KMS-11 (cell line): ENCODE results near the gene PLEKHA4.

Experiments
- H2AFZ ChIP-seq: fragments of 200-600 bp; sonication (generic); 2 replicates; pipeline ENCODE4 v1.6.1; 2016; ENCODE audit warnings: antibody characterized with exemption, mixed run types, low read depth
- H3K27ac ChIP-seq: fragments of 200-600 bp; sonication (generic); 2 replicates; pipeline ENCODE4 v1.6.1; 2016; ENCODE audit warnings: mild to moderate bottlenecking, mixed run types
- H3K27me3 ChIP-seq: fragments of 200-600 bp; sonication (generic); 2 replicates; pipeline ENCODE4 v1.6.1; 2017; ENCODE audit warnings: mild to moderate bottlenecking, low read depth, mixed run types, moderate library complexity; ENCODE audit not compliant: insufficient read depth
- H3K36me3 ChIP-seq: fragments of 200-600 bp; sonication (generic); 2 replicates; pipeline ENCODE4 v1.6.1; 2017; ENCODE audit warnings: mild to moderate bottlenecking, mixed run types; ENCODE audit not compliant: insufficient read depth
- H3K4me1 ChIP-seq: fragments of 200-600 bp; sonication (generic); 2 replicates; pipeline ENCODE4 v1.6.1; 2016; ENCODE audit warnings: mild to moderate bottlenecking, low read depth, mixed run types; ENCODE audit not compliant: poor library complexity, severe bottlenecking
- H3K4me2 ChIP-seq: fragments of 200-600 bp; sonication (generic); 2 replicates; pipeline ENCODE4 v1.7.0; 2016; ENCODE audit warnings: mild to moderate bottlenecking, mixed run types
- H3K4me3 ChIP-seq: fragments of 200-600 bp; sonication (generic); IDR thresholded peaks from 2 replicates; pipeline ENCODE4 v1.6.1; 2017; ENCODE audit warnings: low read depth, low read length, mixed read lengths; ENCODE audit not compliant: insufficient read depth
- H3K79me2 ChIP-seq: fragments of 200-600 bp; sonication (generic); 2 replicates; pipeline ENCODE4 v1.6.1; 2016; ENCODE audit warnings: low read depth, mixed run types; ENCODE audit not compliant: insufficient read depth
- H3K9ac ChIP-seq: fragments of 200-600 bp; sonication (generic); 2 replicates; pipeline ENCODE4 v1.6.1; 2016; ENCODE audit warnings: mild to moderate bottlenecking, mixed run types
- H4K20me1 ChIP-seq: fragments of 200-600 bp; sonication (generic); 2 replicates; pipeline ENCODE4 v1.6.1; 2016; ENCODE audit warnings: mild to moderate bottlenecking, mixed run types; ENCODE audit not compliant: insufficient read depth
- TF ChIP-seq, protein P1 (sequence below): fragments of 200-600 bp; sonication (generic); conservative IDR thresholded peaks from 2 replicates; pipeline ENCODE4 v1.6.1; 2017; ENCODE audit warnings: low read depth, mild to moderate bottlenecking, antibody characterized with exemption, low read length, moderate library complexity, mixed read lengths

Gene PLEKHA4

GRCh38 chr19:48802623-48803022, 65.8 kb downstream of the PLEKHA4 start:
- TF ChIP-seq, protein P1, sequence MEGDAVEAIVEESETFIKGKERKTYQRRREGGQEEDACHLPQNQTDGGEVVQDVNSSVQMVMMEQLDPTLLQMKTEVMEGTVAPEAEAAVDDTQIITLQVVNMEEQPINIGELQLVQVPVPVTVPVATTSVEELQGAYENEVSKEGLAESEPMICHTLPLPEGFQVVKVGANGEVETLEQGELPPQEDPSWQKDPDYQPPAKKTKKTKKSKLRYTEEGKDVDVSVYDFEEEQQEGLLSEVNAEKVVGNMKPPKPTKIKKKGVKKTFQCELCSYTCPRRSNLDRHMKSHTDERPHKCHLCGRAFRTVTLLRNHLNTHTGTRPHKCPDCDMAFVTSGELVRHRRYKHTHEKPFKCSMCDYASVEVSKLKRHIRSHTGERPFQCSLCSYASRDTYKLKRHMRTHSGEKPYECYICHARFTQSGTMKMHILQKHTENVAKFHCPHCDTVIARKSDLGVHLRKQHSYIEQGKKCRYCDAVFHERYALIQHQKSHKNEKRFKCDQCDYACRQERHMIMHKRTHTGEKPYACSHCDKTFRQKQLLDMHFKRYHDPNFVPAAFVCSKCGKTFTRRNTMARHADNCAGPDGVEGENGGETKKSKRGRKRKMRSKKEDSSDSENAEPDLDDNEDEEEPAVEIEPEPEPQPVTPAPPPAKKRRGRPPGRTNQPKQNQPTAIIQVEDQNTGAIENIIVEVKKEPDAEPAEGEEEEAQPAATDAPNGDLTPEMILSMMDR = no peak
- H2AFZ ChIP-seq = no peak overlapping the region
- no peak overlapping the region for H3K4me2 ChIP-seq
- no peaks in the 10 kb centered on the region for H3K4me1 ChIP-seq
- H3K36me3 ChIP-seq = no peaks in the 10 kb centered on the region
- H3K4me3 ChIP-seq = no peak overlapping the region
- H4K20me1 ChIP-seq = no peaks in the 10 kb centered on the region
- no peak overlapping the region for H3K27ac ChIP-seq
- H3K79me2 ChIP-seq = no peaks in the 10 kb centered on the region
- no peak overlapping the region for H3K9ac ChIP-seq
- no peaks in the 10 kb centered on the region for H3K27me3 ChIP-seq

DNA sequence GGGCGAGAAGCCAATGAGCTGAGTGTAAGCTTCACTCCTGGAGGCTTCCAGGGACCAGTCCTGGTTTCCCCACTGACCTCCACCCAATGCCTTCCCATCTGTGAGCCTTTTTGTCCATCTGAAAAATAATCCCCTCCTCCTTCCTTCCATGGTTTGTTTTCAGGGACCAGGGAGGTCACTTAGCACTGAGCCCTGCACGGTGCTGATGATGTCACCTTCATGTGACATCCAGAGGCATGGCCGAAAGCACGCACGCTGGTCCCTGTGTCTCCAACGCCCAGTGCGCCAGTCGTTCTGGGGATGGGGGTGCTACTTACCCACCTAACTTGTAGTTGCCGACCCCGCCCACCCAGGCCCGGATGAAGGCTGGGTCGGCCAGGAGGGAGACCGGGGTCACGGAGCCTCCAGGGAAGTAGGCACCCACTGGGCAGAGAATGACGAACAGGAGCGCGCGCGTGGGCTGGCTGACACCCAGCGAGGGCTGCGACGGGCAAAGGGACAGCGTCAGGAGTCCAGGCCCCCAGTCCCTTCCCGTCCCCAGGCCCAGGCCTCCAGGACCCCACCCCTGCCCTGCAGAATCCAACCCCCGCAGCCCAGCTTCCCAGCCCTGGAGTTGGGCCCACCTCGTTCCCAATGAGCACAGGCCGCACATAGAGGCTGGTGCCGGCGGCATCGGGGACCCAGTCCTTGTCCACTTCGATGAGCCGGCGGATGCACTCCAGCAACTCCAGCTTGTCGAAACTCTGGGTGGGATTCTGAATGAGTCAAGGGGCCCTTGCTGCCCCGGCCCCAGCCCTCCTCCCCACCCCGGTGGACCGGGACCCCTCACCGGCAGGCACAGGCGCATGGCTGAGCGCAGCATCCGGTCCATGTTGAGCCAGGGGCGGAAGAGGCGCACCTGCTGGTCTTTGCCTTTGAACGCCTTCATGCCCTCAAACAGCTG, 68.8 kb downstream of the PLEKHA4 start:
- H3K4me3 ChIP-seq = no peak overlapping the region
- H4K20me1 ChIP-seq = no peaks in the 10 kb centered on the region
- no peak overlapping the region for H3K9ac ChIP-seq
- peaks cover 4% of the 10 kb centered on the region for H3K4me1 ChIP-seq
- H3K27ac ChIP-seq = no peak overlapping the region
- TF ChIP-seq, protein P1 = no peak
- H3K4me2 ChIP-seq = no peak overlapping the region
- H3K27me3 ChIP-seq = no peaks in the 10 kb centered on the region
- H3K79me2 ChIP-seq = no peaks in the 10 kb centered on the region
- H2AFZ ChIP-seq = no peak overlapping the region
- no peaks in the 10 kb centered on the region for H3K36me3 ChIP-seq

DNA sequence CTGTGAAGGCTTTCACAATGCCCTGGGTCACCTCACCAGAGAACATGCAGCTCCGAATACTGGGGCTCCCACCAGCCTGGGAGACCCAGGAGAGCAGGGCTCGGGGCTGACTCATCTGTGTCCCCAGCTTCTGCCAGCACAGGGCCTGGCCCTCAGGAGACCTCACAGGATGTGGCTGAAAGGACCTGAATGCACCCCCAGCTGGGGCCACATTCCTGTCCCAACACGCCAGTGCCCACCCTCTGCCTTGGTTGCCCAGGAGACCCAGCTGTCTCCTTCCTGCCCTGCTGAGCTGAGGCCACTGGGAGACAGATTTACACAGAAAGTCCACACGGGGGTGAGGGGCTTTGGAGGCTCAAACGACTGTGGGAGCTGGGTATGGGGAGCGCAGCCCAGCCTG, 69.5 kb downstream of the PLEKHA4 start:
- no peak overlapping the region for H3K27ac ChIP-seq
- H3K79me2 ChIP-seq = no peaks in the 10 kb centered on the region
- H3K4me1 ChIP-seq = peaks cover 4% of the 10 kb centered on the region
- no peak overlapping the region for H2AFZ ChIP-seq
- H3K9ac ChIP-seq = no peak overlapping the region
- H3K36me3 ChIP-seq = no peaks in the 10 kb centered on the region
- no peak overlapping the region for H3K4me3 ChIP-seq
- H4K20me1 ChIP-seq = no peaks in the 10 kb centered on the region
- no peak overlapping the region for H3K4me2 ChIP-seq
- TF ChIP-seq, protein P1 = no peak
- H3K27me3 ChIP-seq = no peaks in the 10 kb centered on the region

GRCh38 chr19:48797103-48797502, 71.3 kb downstream of the PLEKHA4 start:
- no peak overlapping the region for H3K9ac ChIP-seq
- no peaks in the 10 kb centered on the region for H3K79me2 ChIP-seq
- peaks cover 4% of the 10 kb centered on the region for H3K4me1 ChIP-seq
- H3K36me3 ChIP-seq = no peaks in the 10 kb centered on the region
- H3K4me2 ChIP-seq = no peak overlapping the region
- no peak overlapping the region for H3K27ac ChIP-seq
- no peaks in the 10 kb centered on the region for H3K27me3 ChIP-seq
- no peak overlapping the region for H2AFZ ChIP-seq
- H4K20me1 ChIP-seq = no peaks in the 10 kb centered on the region
- H3K4me3 ChIP-seq = no peak overlapping the region
- TF ChIP-seq, protein P1 = no peak
